Hypothalamus (tissue), 51 donors: ENCODE data around the gene AP2B1.

Experiments
- DNase-seq, 51 donors: peaks; one replicate each; lab custom pipeline; 2025; lab: John Stamatoyannopoulos, UW

Gene AP2B1

GRCh38 chr17:35725802-35726126 lies 138.6 kb downstream of the AP2B1 start:
- no peak for DNase-seq

- DNase-seq: peak in 1 of 51 donors; percentile 7
Observed at GRCh38 chr17:35726127-35726952, 139.2 kb downstream of the AP2B1 start.

GRCh38 chr17:35726953-35727460 lies 139.9 kb downstream of the AP2B1 start:
- DNase-seq: no peak

- no peak for DNase-seq
Observed at GRCh38 chr17:35727635-35728034, 140.5 kb downstream of the AP2B1 start.

GRCh38 chr17:35728551-35728950 lies 141.4 kb downstream of the AP2B1 start:
- no peak for DNase-seq

GRCh38 chr17:35729405-35729833 lies 142.3 kb downstream of the AP2B1 start:
- DNase-seq: no peak

- no peak for DNase-seq
Observed at GRCh38 chr17:35730400-35731005, 143.4 kb downstream of the AP2B1 start.

- DNase-seq: peak in 37 of 51 donors; percentile 8 to 67 (median 39)
Observed at GRCh38 chr17:35731239-35731916, 144.3 kb downstream of the AP2B1 start, which contains the start of gene RASL10B. RASL10B (plus strand) TSS chr17:35731639; CDS start chr17:35735185, 3,546 bp downstream.

GRCh38 chr17:35731917-35732805 lies 145.0 kb downstream of the AP2B1 start:
- DNase-seq: peak in 4 of 51 donors; percentile 15 to 34 (median 27)

GRCh38 chr17:35732806-35733136 lies 145.6 kb downstream of the AP2B1 start:
- DNase-seq: no peak

- no peak for DNase-seq
Observed at GRCh38 chr17:35733366-35733765, 146.2 kb downstream of the AP2B1 start.

GRCh38 chr17:35734396-35734795 lies 147.3 kb downstream of the AP2B1 start:
- no peak for DNase-seq

GRCh38 chr17:35735036-35735805 lies 148.1 kb downstream of the AP2B1 start:
- no peak for DNase-seq

GRCh38 chr17:35736236-35736635 lies 149.1 kb downstream of the AP2B1 start:
- DNase-seq: no peak

GRCh38 chr17:35738519-35739133 lies 151.5 kb downstream of the AP2B1 start:
- DNase-seq: no peak

- DNase-seq: no peak
Observed at GRCh38 chr17:35740216-35740615, 153.1 kb downstream of the AP2B1 start.

GRCh38 chr17:35740997-35741931 lies 154.1 kb downstream of the AP2B1 start:
- DNase-seq: peak in 8 of 51 donors; percentile 8 to 42 (median 18)

- DNase-seq: no peak
Observed at GRCh38 chr17:35742496-35742895, 155.4 kb downstream of the AP2B1 start.
